ENCODE measurements around the gene SRRM3.
"Not testable (repeated sequence)": the region's sequence is repeated elsewhere in the genome, so short reads cannot be mapped to it uniquely, and the experiment has no call there.

SRRM3 gene

GRCh38 chr7:76334320-76334967 lies 132.7 kb downstream of the SRRM3 start:
- DNase-seq (ENCODE audit: extremely low read depth in 1 of 2, low read depth in 1 of 2), result no peak

GRCh38 chr7:76335417-76335816 lies 133.7 kb downstream of the SRRM3 start:
- not testable (repeated sequence) for DNase-seq (ENCODE audit: extremely low read depth in 1 of 2, low read depth in 1 of 2)

GRCh38 chr7:76336094-76336493 lies 134.4 kb downstream of the SRRM3 start:
- DNase-seq (ENCODE audit: extremely low read depth in 1 of 2, low read depth in 1 of 2), result no peak

Data from activated CD8-positive, alpha-beta memory T cell treated with anti-CD3 and anti-CD28 coated beads for 1 hour (primary cell).